GM12878 (cell line): ENCODE data around the gene HMGCR. TPM values are rescaled to one million over a fixed set of nuclear protein-coding genes. Genes with fewer than 3 reads are reported as not detected.

Experiments
- ATAC-seq: fragments of 200-7000 bp; cut with Tn5 transposase; 3 replicates; pipeline ENCODE4 v1.9.1; 2020; ENCODE audit warnings: mild to moderate bottlenecking, moderate library complexity
- BruUV-seq: library from RNA; stranded (reverse); fragments of 400-500 nt; replicated peaks from 2 replicates; lab custom pipeline; 2021; lab: Mats Ljungman, UMichigan
- CTCF ChIA-PET: fragments of 300-600 bp; sonication (Branson Sonifier 250); formaldehyde crosslinking; extraction: SDS; loops from one replicate; lab custom pipeline; 2021; ENCODE audit warnings: inconsistent platforms; lab: Yijun Ruan, JAX
- POLR2A ChIA-PET: fragments of 350-600 bp; formaldehyde crosslinking; extraction: SDS; loops from one replicate; lab custom pipeline; 2021; ENCODE audit warnings: inconsistent platforms; lab: Charles Lee
- RAD21 ChIA-PET: fragments of 300-600 bp; sonication (Branson Sonifier 250); formaldehyde crosslinking; loops from one replicate; lab custom pipeline; 2023; ENCODE audit warnings: antibody characterized with exemption; ENCODE audit not compliant: unreplicated experiment; lab: Charles Lee
- SMC1A ChIA-PET: fragments of 300-600 bp; sonication (Branson Sonifier 250); formaldehyde crosslinking; loops from one replicate; lab custom pipeline; 2023; ENCODE audit not compliant: unreplicated experiment, uncharacterized antibody; lab: Charles Lee
- DNase-seq: peaks from one replicate; pipeline ENCODE4 v3.0.0-alpha.2; 2011; ENCODE audit warnings: low read depth, low spot score
- FAIRE-seq: peaks from 3 replicates; lab custom pipeline; 2011; peaks lifted over from hg19 to GRCh38; lab: Jason Lieb, UNC
- H2AFZ ChIP-seq: 2 replicates; pipeline ENCODE4 v1.6.0; 2011; ENCODE audit warnings: low read depth, low read length, control low read depth; ENCODE audit not compliant: control insufficient read depth
- H3K27ac ChIP-seq: 2 replicates; pipeline ENCODE4 v1.5.1; 2011; ENCODE audit warnings: control low read depth; ENCODE audit not compliant: control insufficient read depth, insufficient read depth
- H3K27me3 ChIP-seq, 2 experiments: replicated peaks in 1 of 2; 2 replicates each; pipeline versions ENCODE4 v1.6.0 to v1.6.1; 2011; ENCODE audit warnings: low read length in 1 of 2; ENCODE audit not compliant: control insufficient read depth in 2 of 2, insufficient read depth in 2 of 2
- H3K36me3 ChIP-seq, 2 experiments: 2 replicates each; pipeline ENCODE4 v1.5.1; 2011; ENCODE audit warnings: low read length in 1 of 2; ENCODE audit not compliant: control insufficient read depth in 2 of 2, insufficient read depth in 2 of 2
- H3K4me1 ChIP-seq: 2 replicates; pipeline ENCODE4 v1.6.1; 2011; ENCODE audit warnings: mild to moderate bottlenecking, low read length, moderate library complexity, mixed read lengths; ENCODE audit not compliant: control insufficient read depth, insufficient read depth
- H3K4me2 ChIP-seq: 2 replicates; pipeline ENCODE4 v1.6.0; 2011; ENCODE audit warnings: control low read depth; ENCODE audit not compliant: control insufficient read depth, insufficient read depth
- H3K4me3 ChIP-seq: fragments of 200-600 bp; sonication (generic); 2 replicates; pipeline ENCODE4 v1.5.1; 2016
- H3K79me2 ChIP-seq: 2 replicates; pipeline ENCODE4 v1.6.0; 2011; ENCODE audit warnings: low read length; ENCODE audit not compliant: control insufficient read depth, insufficient read depth
- H3K9ac ChIP-seq: 2 replicates; pipeline ENCODE4 v1.8.0; 2011; ENCODE audit warnings: low read length, control low read depth, mixed read lengths; ENCODE audit not compliant: control insufficient read depth, insufficient read depth
- H3K9me3 ChIP-seq: replicated peaks from 3 replicates; pipeline ENCODE4 v1.5.1; 2011; ENCODE audit warnings: mild to moderate bottlenecking, low read length; ENCODE audit not compliant: control insufficient read depth, insufficient read depth
- H4K20me1 ChIP-seq: 2 replicates; pipeline ENCODE4 v1.6.0; 2011; ENCODE audit not compliant: control insufficient read depth, insufficient read depth
- DPF2 ChIP-seq: fragments of 450-650 bp; IDR thresholded peaks from 2 replicates; pipeline ENCODE4 v1.6.1; 2017; ENCODE audit warnings: mild to moderate bottlenecking
- GATAD2B ChIP-seq: fragments of 450-650 bp; conservative IDR thresholded peaks from 2 replicates; pipeline ENCODE4 v1.6.1; 2017; ENCODE audit warnings: low read depth, mild to moderate bottlenecking, moderate library complexity
- KDM1A ChIP-seq: fragments of 200-600 bp; sonication (generic); IDR thresholded peaks from 2 replicates; pipeline ENCODE4 v1.6.1; 2016; ENCODE audit warnings: borderline replicate concordance
- KLF5 ChIP-seq: fragments of 450-650 bp; IDR thresholded peaks from 2 replicates; pipeline ENCODE4 v1.6.1; 2014; ENCODE audit warnings: mild to moderate bottlenecking; ENCODE audit not compliant: partially characterized antibody
- LARP7 ChIP-seq: fragments of 450-650 bp; IDR thresholded peaks from 2 replicates; pipeline ENCODE4 v1.6.1; 2017; ENCODE audit warnings: mild to moderate bottlenecking
- MYB ChIP-seq: fragments of 150-350 bp; IDR thresholded peaks from 2 replicates; pipeline ENCODE4 v1.6.1; 2014; ENCODE audit warnings: mild to moderate bottlenecking, low read depth, low read length, borderline replicate concordance
- NFYB ChIP-seq: IDR thresholded peaks from 2 replicates; pipeline ENCODE4 v1.6.1; 2011; ENCODE audit warnings: low read depth, mild to moderate bottlenecking, low read length, improper control_type of control experiment, moderate library complexity; ENCODE audit not compliant: insufficient read depth
- NKRF ChIP-seq: fragments of 450-650 bp; conservative IDR thresholded peaks from 2 replicates; pipeline ENCODE4 v1.6.1; 2017; ENCODE audit warnings: mild to moderate bottlenecking, moderate library complexity
- NR2F1 ChIP-seq: fragments of 450-650 bp; conservative IDR thresholded peaks from 2 replicates; pipeline ENCODE4 v1.6.1; 2017; ENCODE audit warnings: mild to moderate bottlenecking
- POLR2A ChIP-seq: IDR thresholded peaks from 2 replicates; pipeline ENCODE4 v1.6.1; 2011; ENCODE audit warnings: low read depth, mild to moderate bottlenecking, low read length
- POU2F2 ChIP-seq: IDR thresholded peaks from 3 replicates; pipeline ENCODE4 v1.6.1; 2011; ENCODE audit warnings: low read depth, mild to moderate bottlenecking, low read length, borderline replicate concordance
- RELB ChIP-seq: fragments of 450-650 bp; IDR thresholded peaks from 2 replicates; pipeline ENCODE4 v1.6.1; 2017; ENCODE audit warnings: low read depth, mild to moderate bottlenecking, moderate library complexity
- RFX5 ChIP-seq: IDR thresholded peaks from 2 replicates; pipeline ENCODE4 v1.6.1; 2011; ENCODE audit warnings: low read depth, low read length, improper control_type of control experiment
- SMARCA5 ChIP-seq: fragments of 450-650 bp; IDR thresholded peaks from 2 replicates; pipeline ENCODE4 v1.6.1; 2017; ENCODE audit warnings: mild to moderate bottlenecking
- TCF7 ChIP-seq: IDR thresholded peaks from 2 replicates; pipeline ENCODE4 v1.6.1; 2014; ENCODE audit warnings: antibody characterized with exemption, borderline replicate concordance
- WGBS: methylation state at CpG from one replicate; pipeline ENCODE4 v1.1.6; 2016; ENCODE audit warnings: low lambda C conversion rate; ENCODE audit not compliant: insufficient replicate concordance, insufficient coverage; ENCODE audit errors: missing lambda C conversion rate; 5-methylcytosine and 5-hydroxymethylcytosine counted together
- in situ Hi-C: fragments of 300-500 bp; cut with MboI; formaldehyde crosslinking; loops from 9 replicates; pipeline ENCODE4 v1.14.3; 2018; ENCODE audit warnings: mixed read lengths
- intact Hi-C: fragments of 100-400 bp; cut with micrococcal nuclease; formaldehyde crosslinking; loops from one replicate; pipeline ENCODE4 v1.14.2; 2022; ENCODE audit not compliant: unreplicated experiment
- polyA plus RNA-seq, 11 experiments: library from polyadenylated mRNA; depleted of rRNA in 4 of 11; unstranded in 6 of 11; stranded (reverse) in 5 of 11; fragments of >200 nt; fragmentation: Nextera tagmentation in 4 of 11; fragmentation: Illumina TruSeq in 1 of 11; extraction: Ambion mirVana in 4 of 11; extraction: Trizol in 1 of 11; gene quantifications; 1 replicate in 1 of 11; 2 replicates in 10 of 11; pipeline versions ENCODE4 v1.2.1 to v1.2.3, GENCODE V29; 2011 to 2016; ENCODE audit warnings: inconsistent platforms in 2 of 11, missing spikeins in 2 of 11, low read depth in 1 of 11
- total RNA-seq, 4 experiments: library from RNA; depleted of rRNA in 3 of 4; stranded (reverse); fragments of >200 nt in 3 of 4; fragmentation: Illumina TruSeq in 1 of 4; extraction: Trizol in 1 of 4; gene quantifications; 2 replicates each; pipeline versions ENCODE4 v1.2.1 to v1.2.3, GENCODE V29; 2013 to 2021

HMGCR gene
- total and polyA plus RNA-seq, 10 of the 15 experiments (the other 5 are each of a cell fraction or from before 2014, with no cell fraction given): 30.8 to 119 (median 73.9) TPM

DNA sequence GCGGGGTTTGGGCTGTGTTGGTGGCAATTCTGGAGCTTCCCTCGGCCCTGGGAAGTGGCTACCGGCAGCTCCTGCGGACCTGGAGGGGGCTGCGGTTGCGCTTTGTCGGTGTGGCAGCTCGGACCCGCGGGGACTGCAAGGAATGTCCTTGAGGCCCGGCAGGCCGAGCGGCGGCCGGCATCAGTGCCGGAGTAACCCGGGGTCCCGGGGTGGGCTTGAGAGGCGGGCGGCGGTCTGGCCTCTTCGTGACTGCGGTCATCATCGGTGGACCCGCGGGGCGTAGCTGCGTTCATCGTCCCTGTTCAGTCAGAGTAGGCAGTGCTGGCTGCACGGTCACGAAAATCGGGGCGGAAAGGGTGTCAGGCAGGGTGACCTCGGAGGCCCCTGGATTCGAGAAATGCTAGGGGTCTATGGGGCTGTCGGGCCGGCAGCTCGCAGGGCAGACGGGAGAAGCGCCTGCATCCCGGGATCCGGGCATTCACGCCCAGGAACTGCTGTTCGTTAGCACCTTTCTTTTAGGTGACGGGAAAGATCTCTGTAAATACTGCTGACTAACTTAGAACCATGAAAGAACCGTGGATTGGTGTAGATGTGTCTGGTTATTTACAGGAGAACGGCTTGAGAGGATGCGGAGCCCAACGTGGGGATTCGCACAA is 474 bp downstream of the HMGCR start:
- no peaks in the 10 kb centered on the region for H3K27me3 ChIP-seq
- H3K79me2 ChIP-seq: peaks cover 52% of the 10 kb centered on the region
- in situ Hi-C loops (no loop called here), intact Hi-C loops (loop anchor here (5.0 kb wide), 2 partner anchors 175 to 240 kb away; partner anchors contain the start of genes CERT1 and POLK)
- no peaks in the 10 kb centered on the region for H3K9me3 ChIP-seq
- CTCF ChIA-PET: interaction anchor here (0.6 to 1.4 kb wide), 12 partner anchors 18 to 343 kb away, joined by 3 to 9 read pairs (median 3); partner anchors contain the start of gene ANKRD31
- peak overlapping the region; percentile 90 for H3K9ac ChIP-seq
- peak overlapping the region; percentile 52 for H2AFZ ChIP-seq
- H3K36me3 ChIP-seq: peaks cover 0 to 6% of the 10 kb centered on the region in 2 experiments; a peak in 1 of 4 replicates
- FAIRE-seq (no peak), ATAC-seq (peak; percentile 14), DNase-seq (no peak)
- POLR2A ChIA-PET: interaction anchor here (0.6 to 1.9 kb wide), 13 partner anchors 13 to 379 kb away, joined by 3 to 16 read pairs (median 4); partner anchors contain the start of genes ANKRD31 and POC5
- no TSS peak for BruUV-seq
- peak; percentile 78 for TF ChIP-seq NKRF
- peak; percentile 54 for TF ChIP-seq NR2F1
- TF ChIP-seq DPF2: peak; percentile 29; the same call in 1 of the 2 replicates
- no peak for TF ChIP-seq RELB
- TF ChIP-seq SMARCA5: 0 out of 2 replicates have a peak, but pooled peaks have one; percentile 57
- TF ChIP-seq GATAD2B: peak; percentile 42; the same call in 1 of the 2 replicates
- no peak for TF ChIP-seq KDM1A
- no peak for TF ChIP-seq KLF5
- TF ChIP-seq NFYB: no peak
- TF ChIP-seq MYB: no peak
- TF ChIP-seq POLR2A: no peak
- TF ChIP-seq LARP7: peak; percentile 73; the same call in 1 of the 2 replicates
- TF ChIP-seq POU2F2: no peak
- no peak for TF ChIP-seq TCF7
- no peak for TF ChIP-seq RFX5
- peak overlapping the region; percentile 82 for H3K27ac ChIP-seq
- peak overlapping the region; percentile 91 for H3K4me3 ChIP-seq
- SMC1A ChIA-PET: interaction anchor here (0.8 to 3.6 kb wide), 9 partner anchors 14 to 402 kb away, joined by 3 to 24 read pairs (median 4); partner anchors contain the start of gene ANKRD31
- H4K20me1 ChIP-seq: peaks cover 4% of the 10 kb centered on the region; the same call in 1 of the 2 replicates
- RAD21 ChIA-PET: interaction anchor here (0.8 to 1.7 kb wide), 19 partner anchors 10 to 380 kb away, joined by 3 to 28 read pairs (median 4); partner anchors contain the start of gene ANKRD31
- H3K4me1 ChIP-seq: peaks cover 6% of the 10 kb centered on the region; the same call in 1 of the 2 replicates
- WGBS: under 1% methylated on average over 49 of the region's 50 CpGs
- H3K4me2 ChIP-seq: peak overlapping the region; percentile 77
